GM06990 (cell line): Measurements from ENCODE around the gene ATP4A.

Experiments used
- DNase-seq: peaks from one replicate; pipeline ENCODE4 v3.0.0-alpha.2; 2011; ENCODE audit not compliant: insufficient read length; ENCODE audit errors: extremely low read depth
- H3K27me3 ChIP-seq: replicated peaks from 2 replicates; pipeline ENCODE4 v1.6.0; 2011; ENCODE audit warnings: low read length; ENCODE audit not compliant: control insufficient read depth, insufficient read depth
- H3K36me3 ChIP-seq: 2 replicates; pipeline ENCODE4 v1.5.1; 2011; ENCODE audit warnings: low read length; ENCODE audit not compliant: control insufficient read depth, insufficient read depth
- H3K4me3 ChIP-seq: replicated peaks from 2 replicates; pipeline ENCODE4 v1.5.1; 2011; ENCODE audit warnings: low read depth, mild to moderate bottlenecking, control low read depth, low read length
- CTCF ChIP-seq: IDR thresholded peaks from 2 replicates; pipeline ENCODE4 v1.5.1; 2011; ENCODE audit warnings: low read length, control low read depth, mild to moderate bottlenecking, inconsistent platforms; ENCODE audit not compliant: insufficient read depth, poor library complexity, severe bottlenecking

ATP4A gene

GRCh38 chr19:35562776-35563175 is 682 bp downstream of the ATP4A start:
- DNase-seq = no peak
- H3K36me3 ChIP-seq = no peaks in the 10 kb centered on the region
- no peaks in the 10 kb centered on the region; the same call in 1 of the 2 replicates for H3K27me3 ChIP-seq
- H3K4me3 ChIP-seq = no peak overlapping the region
- TF ChIP-seq CTCF = no peak

GRCh38 chr19:35562336-35562735 is 1.1 kb downstream of the ATP4A start:
- TF ChIP-seq CTCF = no peak

GRCh38 chr19:35561436-35561835 is 2.0 kb downstream of the ATP4A start:
- no peaks in the 10 kb centered on the region for H3K36me3 ChIP-seq
- no peaks in the 10 kb centered on the region; the same call in 1 of the 2 replicates for H3K27me3 ChIP-seq
- TF ChIP-seq CTCF = no peak
- no peak overlapping the region for H3K4me3 ChIP-seq
- no peak for DNase-seq

More at GRCh38 chr19:35562336-35562735, 1.1 kb downstream of the ATP4A start:
- Histone ChIP-seq H3K36me3 (no peaks in the 10 kb centered on the region), H3K4me3 (no peak overlapping the region), H3K27me3 (no peaks in the 10 kb centered on the region; the same call in 1 of the 2 replicates)
- DNase-seq = no peak

GRCh38 chr19:35560677-35561076 is 2.8 kb downstream of the ATP4A start:
- no peak for TF ChIP-seq CTCF
- Histone ChIP-seq H3K27me3 (no peaks in the 10 kb centered on the region; the same call in 1 of the 2 replicates), H3K36me3 (no peaks in the 10 kb centered on the region), H3K4me3 (no peak overlapping the region)
- no peak for DNase-seq

- no peak overlapping the region for H3K4me3 ChIP-seq
- TF ChIP-seq CTCF = no peak
- no peaks in the 10 kb centered on the region; the same call in 1 of the 2 replicates for H3K27me3 ChIP-seq
Observed at GRCh38 chr19:35560271-35560670, 3.2 kb downstream of the ATP4A start.

GRCh38 chr19:35559781-35560180 is 3.7 kb downstream of the ATP4A start:
- no peak for TF ChIP-seq CTCF
- Histone ChIP-seq H3K36me3 (no peaks in the 10 kb centered on the region), H3K27me3 (no peaks in the 10 kb centered on the region; the same call in 1 of the 2 replicates), H3K4me3 (no peak overlapping the region)
- no peak for DNase-seq

More at GRCh38 chr19:35560271-35560670, 3.2 kb downstream of the ATP4A start:
- no peak for DNase-seq
- no peaks in the 10 kb centered on the region for H3K36me3 ChIP-seq
